Astrocyte (in vitro differentiated cells and primary cell): ENCODE data around the gene NAV1. TPM values are rescaled to one million over a fixed set of nuclear protein-coding genes. Genes with fewer than 3 reads are reported as not detected.

Experiments used
- DNase-seq: peaks from one replicate; pipeline ENCODE4 v3.0.0-alpha.2; 2010; ENCODE audit warnings: low read depth
- FAIRE-seq: peaks from 2 replicates; lab custom pipeline; 2011; peaks lifted over from hg19 to GRCh38; lab: Jason Lieb, UNC
- H2AFZ ChIP-seq: 2 replicates; pipeline ENCODE4 v1.6.0; 2012; ENCODE audit warnings: low read depth, low read length, inconsistent platforms
- H3K27ac ChIP-seq: 2 replicates; pipeline ENCODE4 v1.5.1; 2011; ENCODE audit warnings: low read depth, low read length, inconsistent platforms
- H3K27me3 ChIP-seq: 2 replicates; pipeline ENCODE4 v1.6.0; 2011; ENCODE audit warnings: low read length, inconsistent platforms; ENCODE audit not compliant: insufficient read depth
- H3K36me3 ChIP-seq: 2 replicates; pipeline ENCODE4 v1.5.1; 2011; ENCODE audit warnings: low read length, inconsistent platforms; ENCODE audit not compliant: insufficient read depth
- H3K4me1 ChIP-seq: 2 replicates; pipeline ENCODE4 v1.5.1; 2011; ENCODE audit warnings: low read length, inconsistent platforms; ENCODE audit not compliant: insufficient read depth
- H3K4me2 ChIP-seq: 2 replicates; pipeline ENCODE4 v1.6.0; 2012; ENCODE audit warnings: low read length, inconsistent platforms
- H3K4me3 ChIP-seq: 2 replicates; pipeline ENCODE4 v1.5.1; 2011; ENCODE audit warnings: low read depth, mild to moderate bottlenecking, low read length, inconsistent platforms; ENCODE audit not compliant: insufficient read depth
- H3K79me2 ChIP-seq: 2 replicates; pipeline ENCODE4 v1.6.0; 2012; ENCODE audit warnings: mild to moderate bottlenecking, low read length, inconsistent platforms; ENCODE audit not compliant: insufficient read depth
- H3K9ac ChIP-seq: 2 replicates; pipeline ENCODE4 v1.6.0; 2012; ENCODE audit warnings: mild to moderate bottlenecking, low read length, inconsistent platforms
- H3K9me3 ChIP-seq: 2 replicates; pipeline ENCODE4 v1.5.1; 2012; ENCODE audit warnings: low read depth, mild to moderate bottlenecking, low read length, inconsistent platforms; ENCODE audit not compliant: insufficient read depth
- H4K20me1 ChIP-seq: 2 replicates; pipeline ENCODE4 v1.6.0; 2012; ENCODE audit warnings: low read length, inconsistent platforms; ENCODE audit not compliant: insufficient read depth
- H3K27ac Mint-ChIP-seq: one replicate; pipeline ENCODE4 v1.8.0; 2021; ENCODE audit warnings: mild to moderate bottlenecking, mixed read lengths; ENCODE audit not compliant: unreplicated experiment
- H3K27me3 Mint-ChIP-seq: one replicate; pipeline ENCODE4 v1.8.0; 2021; ENCODE audit warnings: low read depth, mixed read lengths; ENCODE audit not compliant: unreplicated experiment
- H3K36me3 Mint-ChIP-seq: one replicate; pipeline ENCODE4 v1.8.0; 2021; ENCODE audit warnings: low read depth, mixed read lengths; ENCODE audit not compliant: unreplicated experiment
- H3K4me1 Mint-ChIP-seq: one replicate; pipeline ENCODE4 v1.8.0; 2021; ENCODE audit warnings: low read depth, mixed read lengths; ENCODE audit not compliant: unreplicated experiment
- H3K4me3 Mint-ChIP-seq: one replicate; pipeline ENCODE4 v1.8.0; 2021; ENCODE audit warnings: mild to moderate bottlenecking, moderate library complexity, mixed read lengths; ENCODE audit not compliant: unreplicated experiment
- H3K9me3 Mint-ChIP-seq: one replicate; pipeline ENCODE4 v1.8.0; 2021; ENCODE audit warnings: mild to moderate bottlenecking, mixed read lengths; ENCODE audit not compliant: unreplicated experiment
- EZH2 ChIP-seq: IDR thresholded peaks from 2 replicates; pipeline ENCODE4 v1.6.1; 2012; ENCODE audit warnings: mild to moderate bottlenecking, low read length, inconsistent platforms; ENCODE audit not compliant: insufficient read depth
- total RNA-seq: library from RNA; stranded (reverse); gene quantifications from 2 replicates; pipeline ENCODE4 v1.2.1, GENCODE V29; 2021
- TF ChIP-seq, protein P1 (sequence below): IDR thresholded peaks from 2 replicates; pipeline ENCODE4 v1.5.1; 2011; ENCODE audit warnings: low read depth, mild to moderate bottlenecking, inconsistent platforms, low read length, moderate library complexity; ENCODE audit not compliant: insufficient read depth

The NAV1 gene
- total RNA-seq, 1 donor from 2014 or later, result 79.7 TPM

DNA sequence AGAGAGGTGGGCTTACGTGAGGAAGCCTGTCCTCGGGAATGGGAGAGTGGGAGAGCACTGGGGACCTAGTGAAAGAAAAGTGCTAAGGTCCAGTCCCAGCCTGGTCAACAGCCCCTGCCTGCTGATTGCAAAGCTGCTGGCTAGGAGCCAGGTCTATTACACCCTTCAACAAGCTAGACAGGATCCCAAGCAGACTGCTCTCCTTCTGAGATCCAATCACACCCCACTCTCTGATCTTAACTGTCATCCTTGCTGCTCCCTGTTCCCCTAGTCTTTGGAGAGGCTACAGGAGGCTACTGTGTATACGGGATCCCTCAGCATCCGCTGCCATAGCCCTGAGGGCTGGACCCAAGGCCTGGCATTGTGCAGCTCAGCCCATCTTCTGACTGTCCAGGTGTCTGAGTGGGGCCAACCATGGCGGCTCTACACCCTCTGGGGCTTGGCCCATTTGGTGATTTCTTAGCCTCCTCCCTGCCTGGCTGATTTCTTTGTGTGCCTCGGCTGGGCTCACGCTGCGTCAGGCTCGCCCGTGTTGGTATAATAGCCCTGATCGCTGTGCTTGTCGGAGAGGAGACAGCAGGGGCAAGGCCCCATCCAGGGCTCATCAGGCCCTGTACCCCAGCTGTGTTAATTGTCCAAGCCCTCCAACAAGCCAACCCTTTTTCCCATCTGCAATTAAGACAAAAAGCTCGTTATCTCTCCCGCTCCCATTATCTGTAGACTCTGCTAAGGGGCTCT, 43.9 kb downstream of the NAV1 start:
- peak overlapping the region; percentile 15 for H3K4me3 Mint-ChIP-seq
- TF ChIP-seq EZH2, result no peak
- TF ChIP-seq, protein P1, sequence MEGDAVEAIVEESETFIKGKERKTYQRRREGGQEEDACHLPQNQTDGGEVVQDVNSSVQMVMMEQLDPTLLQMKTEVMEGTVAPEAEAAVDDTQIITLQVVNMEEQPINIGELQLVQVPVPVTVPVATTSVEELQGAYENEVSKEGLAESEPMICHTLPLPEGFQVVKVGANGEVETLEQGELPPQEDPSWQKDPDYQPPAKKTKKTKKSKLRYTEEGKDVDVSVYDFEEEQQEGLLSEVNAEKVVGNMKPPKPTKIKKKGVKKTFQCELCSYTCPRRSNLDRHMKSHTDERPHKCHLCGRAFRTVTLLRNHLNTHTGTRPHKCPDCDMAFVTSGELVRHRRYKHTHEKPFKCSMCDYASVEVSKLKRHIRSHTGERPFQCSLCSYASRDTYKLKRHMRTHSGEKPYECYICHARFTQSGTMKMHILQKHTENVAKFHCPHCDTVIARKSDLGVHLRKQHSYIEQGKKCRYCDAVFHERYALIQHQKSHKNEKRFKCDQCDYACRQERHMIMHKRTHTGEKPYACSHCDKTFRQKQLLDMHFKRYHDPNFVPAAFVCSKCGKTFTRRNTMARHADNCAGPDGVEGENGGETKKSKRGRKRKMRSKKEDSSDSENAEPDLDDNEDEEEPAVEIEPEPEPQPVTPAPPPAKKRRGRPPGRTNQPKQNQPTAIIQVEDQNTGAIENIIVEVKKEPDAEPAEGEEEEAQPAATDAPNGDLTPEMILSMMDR, result no peak
- peaks cover 45% of the 10 kb centered on the region for H3K4me1 Mint-ChIP-seq
- Histone ChIP-seq H3K27ac (peak overlapping the region; percentile 73), H2AFZ (no peak overlapping the region), H3K9me3 (no peaks in the 10 kb centered on the region), H3K27me3 (no peaks in the 10 kb centered on the region), H3K79me2 (peaks cover 91% of the 10 kb centered on the region), H3K9ac (peak overlapping the region; percentile 42), H3K4me3 (no peak overlapping the region), H3K4me2 (peak overlapping the region; percentile 64), H4K20me1 (peaks cover 45% of the 10 kb centered on the region), H3K36me3 (no peaks in the 10 kb centered on the region), H3K4me1 (peaks cover 27% of the 10 kb centered on the region)
- FAIRE-seq, result no peak
- DNase-seq, result peak; percentile 30
- H3K9me3 Mint-ChIP-seq, result no peaks in the 10 kb centered on the region
- peaks cover 7% of the 10 kb centered on the region for H3K36me3 Mint-ChIP-seq
- H3K27me3 Mint-ChIP-seq, result no peaks in the 10 kb centered on the region
- peak overlapping the region; percentile 91 for H3K27ac Mint-ChIP-seq

DNA sequence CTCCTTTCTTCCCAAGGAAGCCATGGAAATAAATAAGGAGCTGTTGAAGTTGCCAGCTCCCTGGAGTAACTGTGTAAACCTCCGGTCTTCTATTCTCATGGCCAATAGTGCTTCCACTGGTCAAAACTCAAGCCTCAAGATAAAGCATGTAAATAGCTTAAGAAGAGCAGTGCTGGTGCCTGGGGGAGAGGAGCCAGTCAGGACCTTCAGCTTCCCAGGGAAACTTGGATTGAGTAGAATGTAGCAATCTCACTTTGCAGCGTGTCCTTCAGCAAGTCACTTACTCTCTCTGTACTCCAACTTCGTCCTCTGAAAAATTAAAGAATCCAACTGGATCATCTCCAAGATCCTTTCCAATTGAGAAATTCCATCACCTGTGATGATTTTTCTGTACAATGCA, 44.7 kb downstream of the NAV1 start:
- no peak overlapping the region for H3K9ac ChIP-seq

More for the DNA sequence above, 44.7 kb downstream of the NAV1 start:
- FAIRE-seq, result no peak
- Histone ChIP-seq H3K4me3 (no peak overlapping the region), H3K27me3 (no peaks in the 10 kb centered on the region), H3K4me1 (peaks cover 27% of the 10 kb centered on the region), H3K27ac (no peak overlapping the region), H3K79me2 (peaks cover 83% of the 10 kb centered on the region), H3K9me3 (no peaks in the 10 kb centered on the region), H2AFZ (no peak overlapping the region), H3K36me3 (no peaks in the 10 kb centered on the region), H4K20me1 (peaks cover 37% of the 10 kb centered on the region), H3K4me2 (no peak overlapping the region)
- no peak for DNase-seq
- Mint-ChIP-seq H3K4me1 (peaks cover 44% of the 10 kb centered on the region), H3K27me3 (no peaks in the 10 kb centered on the region), H3K9me3 (no peaks in the 10 kb centered on the region), H3K4me3 (no peak overlapping the region), H3K27ac (peak overlapping the region; percentile 81), H3K36me3 (peaks cover 7% of the 10 kb centered on the region)
- TF ChIP-seq, protein P1, result no peak
- no peak for TF ChIP-seq EZH2
